DND-41 (cell line): ENCODE results near the gene AGRN.
"Not testable (repeated sequence)": the region's sequence is repeated elsewhere in the genome, so short reads cannot be mapped to it uniquely, and the experiment has no call there.

Experiments
- ATAC-seq: fragments of 200-7000 bp; cut with Tn5 transposase; 3 replicates; pipeline ENCODE4 v1.9.1; 2021; ENCODE audit warnings: low read depth; ENCODE audit not compliant: insufficient read depth
- DNase-seq: peaks from one replicate; pipeline ENCODE4 v3.0.0-alpha.2; 2020
- H2AFZ ChIP-seq: 2 replicates; pipeline ENCODE4 v1.6.0; 2012; ENCODE audit warnings: low read depth, low read length
- H3K27ac ChIP-seq: 2 replicates; pipeline ENCODE4 v1.5.1; 2012; ENCODE audit warnings: low read length, inconsistent platforms
- H3K27me3 ChIP-seq: fragments of 200-600 bp; sonication (generic); 2 replicates; pipeline ENCODE4 v1.6.0; 2012; ENCODE audit warnings: low read length, mild to moderate bottlenecking, inconsistent platforms; ENCODE audit not compliant: insufficient read depth, poor library complexity
- H3K36me3 ChIP-seq: 2 replicates; pipeline ENCODE4 v1.5.1; 2012; ENCODE audit warnings: low read length, inconsistent platforms; ENCODE audit not compliant: insufficient read depth
- H3K4me1 ChIP-seq: 2 replicates; pipeline ENCODE4 v1.5.1; 2012; ENCODE audit warnings: mild to moderate bottlenecking, low read length; ENCODE audit not compliant: insufficient read depth
- H3K4me2 ChIP-seq: 2 replicates; pipeline ENCODE4 v1.6.0; 2012; ENCODE audit warnings: mild to moderate bottlenecking, moderate library complexity, low read length, inconsistent platforms; ENCODE audit not compliant: insufficient read depth
- H3K4me3 ChIP-seq, 2 experiments: fragments of 200-600 bp in 1 of 2; shearing (Covaris generic) in 1 of 2; 2 replicates each; pipeline ENCODE4 v1.5.1; 2012 to 2016; ENCODE audit warnings: inconsistent platforms in 2 of 2, low read length in 2 of 2, mild to moderate bottlenecking in 2 of 2, low read depth in 1 of 2, moderate library complexity in 1 of 2
- H3K79me2 ChIP-seq: 2 replicates; pipeline ENCODE4 v1.6.0; 2012; ENCODE audit warnings: low read length, inconsistent platforms; ENCODE audit not compliant: insufficient read depth
- H3K9ac ChIP-seq: 2 replicates; pipeline ENCODE4 v1.6.0; 2012; ENCODE audit warnings: low read depth, mild to moderate bottlenecking, inconsistent platforms, low read length, moderate library complexity
- H3K9me3 ChIP-seq: 2 replicates; pipeline ENCODE4 v1.5.1; 2012; ENCODE audit warnings: low read length, moderate library complexity, mild to moderate bottlenecking, inconsistent platforms; ENCODE audit not compliant: insufficient read depth, severe bottlenecking
- H4K20me1 ChIP-seq: 2 replicates; pipeline ENCODE4 v1.6.0; 2012; ENCODE audit warnings: low read length; ENCODE audit not compliant: insufficient read depth
- CTCF ChIP-seq: IDR thresholded peaks from 2 replicates; pipeline ENCODE4 v1.5.1; 2012; ENCODE audit warnings: borderline replicate concordance, low read length, moderate library complexity, mild to moderate bottlenecking; ENCODE audit not compliant: poor library complexity, severe bottlenecking; ENCODE audit errors: extremely low read depth
- EZH2 ChIP-seq: IDR thresholded peaks from 3 replicates; pipeline ENCODE4 v1.6.1; 2012; ENCODE audit warnings: borderline replicate concordance, low read depth, mild to moderate bottlenecking, moderate library complexity, low read length, inconsistent platforms; ENCODE audit not compliant: severe bottlenecking

AGRN gene

GRCh38 chr1:1063945-1064831 lies 44.3 kb downstream of the AGRN start:
- Histone ChIP-seq H3K4me1 (peaks cover 7% of the 10 kb centered on the region), H2AFZ (no peak overlapping the region), H3K27me3 (peaks cover 29% of the 10 kb centered on the region), H3K79me2 (no peaks in the 10 kb centered on the region), H3K4me2 (no peak overlapping the region), H3K36me3 (no peaks in the 10 kb centered on the region), H3K9ac (no peak overlapping the region), H3K27ac (no peak overlapping the region), H3K4me3 (no peak overlapping the region), H4K20me1 (peaks cover 39% of the 10 kb centered on the region), H3K9me3 (no peaks in the 10 kb centered on the region)
- peak; percentile 61 for ATAC-seq
- TF ChIP-seq EZH2 (no peak), CTCF (peak; percentile 88)
- DNase-seq: peak; percentile 62

- H3K4me2 ChIP-seq: no peak overlapping the region
- TF ChIP-seq EZH2 (no peak), CTCF (no peak)
- no peak overlapping the region for H2AFZ ChIP-seq
- H3K4me1 ChIP-seq: no peaks in the 10 kb centered on the region
- H3K9ac ChIP-seq: no peak overlapping the region
- H3K9me3 ChIP-seq: no peaks in the 10 kb centered on the region
- H3K36me3 ChIP-seq: no peaks in the 10 kb centered on the region
- ATAC-seq (no peak), DNase-seq (no peak)
- peaks cover 38% of the 10 kb centered on the region for H4K20me1 ChIP-seq
- no peak overlapping the region for H3K27ac ChIP-seq
- H3K79me2 ChIP-seq: no peaks in the 10 kb centered on the region
- H3K4me3 ChIP-seq: no peak overlapping the region
- H3K27me3 ChIP-seq: peaks cover 20% of the 10 kb centered on the region
Observed at GRCh38 chr1:1065265-1065939, 45.5 kb downstream of the AGRN start.

GRCh38 chr1:1065940-1066304 lies 46.0 kb downstream of the AGRN start:
- not testable (repeated sequence) for ATAC-seq, H3K4me2 ChIP-seq, H3K4me1 ChIP-seq, H3K79me2 ChIP-seq, H3K9me3 ChIP-seq, H3K36me3 ChIP-seq, H2AFZ ChIP-seq, H3K4me3 ChIP-seq, H3K27ac ChIP-seq, DNase-seq, H3K9ac ChIP-seq
- Histone ChIP-seq H4K20me1 (peaks cover 35% of the 10 kb centered on the region), H3K27me3 (peaks cover 16% of the 10 kb centered on the region)
